RPMI8226 (cell line): Measurements from ENCODE around the gene ZNHIT2.
"Not testable (repeated sequence)": the region's sequence is repeated elsewhere in the genome, so short reads cannot be mapped to it uniquely, and the experiment has no call there.

ENCODE experiments used
- DNase-seq: peaks from one replicate; pipeline ENCODE4 v3.0.0-alpha.2; 2015

The ZNHIT2 gene

GRCh38 chr11:65133724-65134123, 16.2 kb upstream of the ZNHIT2 start:
- no peak for DNase-seq

DNA sequence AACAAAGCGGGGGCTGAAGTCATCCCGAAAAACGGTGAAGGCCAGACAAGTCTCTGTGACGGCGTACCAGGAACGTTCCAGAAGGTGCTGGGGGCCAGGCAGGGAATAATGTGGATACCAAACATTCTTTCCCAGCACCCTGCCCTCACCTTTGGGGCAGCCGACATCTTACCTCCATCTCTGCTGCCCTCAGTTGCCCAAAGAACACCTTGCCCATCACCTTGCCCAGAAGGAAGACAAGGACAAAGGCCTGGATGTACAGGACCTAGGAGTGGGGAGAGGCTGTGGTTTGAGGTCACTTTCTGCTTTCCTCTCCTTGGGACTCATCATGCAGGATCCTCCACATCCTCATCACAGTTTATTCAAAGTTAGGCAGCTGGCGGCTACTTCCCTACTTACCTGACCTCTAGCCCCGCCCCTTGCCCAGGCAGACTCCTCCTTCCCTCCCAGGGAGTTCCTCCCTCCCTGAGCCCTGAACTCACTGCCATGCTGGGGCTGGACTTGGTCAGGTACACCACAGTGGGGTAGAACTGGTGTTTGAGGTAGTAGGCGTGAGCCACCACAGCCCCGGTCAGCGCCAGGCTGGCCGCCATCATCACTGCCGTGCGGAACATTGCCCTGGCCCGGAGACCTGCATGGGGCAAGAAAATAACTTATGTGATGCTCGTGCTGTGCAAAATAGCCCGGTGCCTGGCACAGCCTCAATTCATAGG, 15.6 kb upstream of the ZNHIT2 start:
- peak; percentile 88 for DNase-seq

- no peak for DNase-seq
Observed at GRCh38 chr11:65132238-65132987, 14.9 kb upstream of the ZNHIT2 start.

GRCh38 chr11:65131895-65132237, 14.4 kb upstream of the ZNHIT2 start:
- no peak for DNase-seq

GRCh38 chr11:65131417-65131776, 13.9 kb upstream of the ZNHIT2 start:
- no peak for DNase-seq

DNA sequence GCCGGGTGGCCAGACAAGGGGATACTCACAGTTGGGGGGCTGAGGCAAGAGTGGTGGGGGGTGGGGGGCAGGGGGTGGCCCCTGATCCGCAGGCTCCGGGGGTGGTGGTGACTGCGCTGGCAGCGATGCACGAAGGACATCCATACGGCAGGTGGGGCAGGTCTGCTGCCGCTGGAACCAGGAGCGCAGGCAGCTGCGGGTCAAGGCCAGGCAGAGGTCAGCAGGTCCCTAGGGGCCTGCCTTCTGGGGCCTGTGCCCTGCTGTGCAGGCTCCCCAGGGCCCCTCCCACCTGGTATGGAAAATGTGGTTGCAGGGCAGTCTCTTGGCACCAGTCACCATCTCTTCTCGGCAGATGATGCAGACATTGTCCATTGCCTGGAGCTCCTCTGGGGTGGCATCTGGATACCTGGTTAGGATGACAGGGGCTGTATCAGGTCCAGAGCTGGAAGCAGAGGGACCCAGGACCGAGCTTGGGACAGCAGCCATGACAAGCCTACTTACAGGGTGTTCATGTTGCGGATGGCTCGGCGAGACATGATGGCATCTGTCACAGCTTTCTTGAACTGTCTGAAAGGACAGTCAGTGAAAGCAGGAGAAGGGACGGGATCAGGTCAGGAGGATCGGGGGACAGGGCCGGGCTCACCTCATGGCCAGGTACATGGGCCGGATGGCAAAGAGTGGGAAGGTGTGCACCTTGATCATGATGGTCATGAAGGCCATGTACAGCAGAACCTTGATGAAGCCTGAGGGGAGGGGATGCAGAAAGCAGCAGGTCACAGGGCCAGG, 13.3 kb upstream of the ZNHIT2 start:
- no peak for DNase-seq

DNA sequence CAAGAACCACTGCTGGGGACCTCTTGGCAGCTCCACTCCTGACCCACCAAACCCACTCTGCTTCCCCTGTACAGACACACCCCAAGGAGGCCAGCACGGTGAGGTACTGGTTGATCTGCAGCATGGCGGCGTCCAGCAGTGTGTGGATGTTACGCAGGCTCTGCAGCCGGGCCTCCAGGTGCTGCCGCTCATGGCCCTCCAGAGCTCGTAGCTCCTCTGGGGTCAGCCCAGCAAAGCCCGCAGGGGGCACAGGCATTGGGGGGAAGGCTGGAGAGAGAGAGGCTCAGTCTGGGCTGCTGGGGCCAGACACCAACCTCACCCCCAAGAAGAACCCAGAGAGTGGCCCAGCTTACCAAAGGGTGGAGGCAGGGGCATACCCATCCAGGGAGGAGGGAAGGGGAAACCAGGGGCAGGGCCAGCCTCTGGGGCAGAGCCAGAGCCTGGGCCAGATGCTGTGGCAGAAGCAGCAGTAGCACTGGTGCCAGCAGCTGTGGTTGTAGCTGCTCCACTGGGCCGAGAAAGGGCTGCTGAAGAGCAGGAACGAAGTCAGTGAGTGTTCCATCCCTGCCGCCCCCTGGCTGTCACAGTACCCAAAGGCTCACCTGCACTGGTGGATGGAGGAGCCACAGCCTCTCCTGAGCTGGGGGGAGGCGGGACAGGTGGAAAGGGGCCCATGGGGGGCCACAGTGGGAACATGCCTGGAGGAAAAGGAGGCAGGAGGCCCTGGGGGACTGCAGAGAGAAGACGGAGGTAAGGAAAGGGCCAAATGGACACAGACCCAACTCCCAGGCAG, 12.3 kb upstream of the ZNHIT2 start:
- DNase-seq: no peak

DNA sequence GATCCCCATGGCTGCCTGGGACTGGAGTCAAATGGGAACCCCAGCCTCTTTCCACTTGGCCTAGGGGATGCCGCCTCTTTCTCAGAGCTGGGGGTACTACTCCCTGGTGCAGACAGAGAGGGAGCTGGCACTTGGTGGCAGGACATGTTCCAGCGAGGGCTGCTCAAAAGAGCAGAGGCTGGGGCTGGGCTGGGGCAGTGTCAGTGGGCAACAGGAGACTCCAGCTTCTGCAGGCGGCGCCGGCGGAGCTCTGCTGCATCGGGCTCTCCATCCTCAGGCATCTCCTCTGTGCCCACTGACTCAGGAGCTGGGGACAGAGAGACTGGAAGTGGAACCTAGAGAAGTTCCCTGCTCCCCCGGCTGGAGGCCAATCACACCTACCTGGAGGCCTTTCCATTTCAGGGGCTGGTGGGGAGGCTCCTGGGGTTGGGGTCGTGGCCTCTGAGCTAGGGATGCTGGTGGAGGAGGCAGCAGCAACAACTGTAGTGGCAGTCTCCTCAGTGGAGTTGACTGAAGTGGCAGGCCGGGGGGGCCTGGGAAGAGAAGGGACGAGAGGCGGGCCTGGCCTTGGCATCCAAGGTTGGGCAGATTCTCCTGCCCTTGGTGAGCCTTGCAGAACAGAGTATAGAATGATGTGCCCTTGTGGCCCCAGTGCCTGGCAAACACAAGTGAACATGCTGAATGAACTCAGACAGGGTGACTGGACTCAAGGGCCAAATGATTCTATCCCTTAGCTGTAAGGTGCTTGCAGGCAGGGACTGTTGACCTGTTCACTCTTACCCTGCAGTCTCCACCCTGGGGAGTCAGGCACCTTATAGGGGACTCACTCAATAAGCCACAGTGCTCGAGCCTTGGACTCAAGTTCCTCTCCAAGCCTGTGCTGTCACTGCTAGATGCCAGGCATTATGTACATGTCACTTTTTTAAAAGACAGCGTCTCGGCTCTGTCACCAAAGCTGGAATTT, 11.0 kb upstream of the ZNHIT2 start:
- DNase-seq: no peak

- DNase-seq: no peak
Observed at GRCh38 chr11:65127473-65128181, 10.1 kb upstream of the ZNHIT2 start.

GRCh38 chr11:65126624-65127274, 9.2 kb upstream of the ZNHIT2 start:
- DNase-seq: no peak

DNA sequence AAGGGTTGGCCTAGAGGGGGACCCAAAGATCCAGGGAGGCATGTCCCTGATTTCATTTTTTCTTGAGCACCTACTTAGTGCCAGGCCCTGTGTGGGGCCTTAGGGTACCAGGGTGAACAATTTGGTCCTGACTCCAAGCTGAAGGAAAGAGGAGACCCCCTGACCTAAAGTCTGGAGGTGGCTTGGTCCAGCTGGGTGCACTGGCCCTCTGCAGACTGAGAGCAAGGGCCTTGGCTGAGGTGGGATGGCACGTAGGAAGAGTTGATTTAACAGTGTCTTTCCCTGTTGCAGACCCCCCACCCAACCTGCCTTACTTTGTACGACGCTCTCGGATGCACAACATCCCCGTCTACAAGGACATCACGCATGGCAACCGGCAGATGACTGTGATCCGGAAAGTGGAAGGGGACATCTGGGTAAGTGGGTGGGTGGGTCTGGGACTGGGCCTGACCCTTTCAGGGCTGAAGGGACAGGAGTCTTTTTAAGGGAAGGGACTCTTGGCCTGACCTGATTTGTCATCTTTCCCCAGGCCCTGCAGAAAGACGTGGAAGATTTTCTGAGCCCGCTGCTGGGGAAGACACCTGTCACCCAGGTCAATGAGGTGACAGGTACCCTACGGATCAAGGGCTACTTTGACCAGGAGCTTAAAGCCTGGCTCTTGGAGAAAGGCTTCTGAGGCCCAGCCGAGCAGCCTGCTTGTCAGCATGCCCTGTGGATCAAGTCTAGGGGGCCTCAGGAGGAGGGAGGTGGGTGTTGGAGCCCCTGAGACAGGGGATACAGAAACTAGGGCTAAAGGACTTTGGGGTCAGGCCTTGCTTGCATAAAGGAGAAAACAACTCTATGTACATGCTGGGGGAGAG, 7.9 kb upstream of the ZNHIT2 start:
- no peak for DNase-seq

DNA sequence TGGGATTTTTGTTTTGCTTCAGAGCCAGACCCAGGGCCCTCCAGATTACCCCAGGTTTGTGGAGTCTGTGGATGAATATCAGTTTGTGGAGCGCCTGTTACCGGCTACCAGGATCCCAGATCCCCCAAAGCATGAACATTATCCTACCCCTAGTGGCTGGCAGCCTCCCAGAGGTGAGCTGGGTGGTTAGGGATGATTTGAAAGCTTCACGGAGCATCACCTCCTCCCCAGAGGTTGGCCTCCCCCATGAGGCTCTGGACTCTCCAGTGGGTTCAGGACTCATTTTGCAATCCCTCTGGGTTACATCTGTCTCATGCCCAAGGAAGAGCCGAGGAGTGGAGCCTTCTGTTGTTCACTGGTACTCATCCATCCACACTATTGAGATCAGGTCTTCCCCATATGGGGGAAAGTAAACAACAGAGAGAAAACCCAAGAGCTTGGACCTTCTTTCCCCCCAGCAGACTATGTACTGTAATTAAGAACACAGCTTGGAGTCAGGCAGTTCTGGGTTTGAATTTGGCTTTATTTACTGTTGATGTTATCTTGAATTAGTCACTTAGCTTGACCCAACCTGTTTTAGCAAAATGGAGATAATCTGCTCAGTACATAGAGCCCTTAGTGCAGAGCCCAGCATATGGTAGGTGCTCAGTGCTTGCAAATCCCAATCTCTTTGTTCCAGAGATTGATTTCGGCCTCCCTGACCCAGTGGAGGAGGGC, 7.1 kb upstream of the ZNHIT2 start:
- no peak for DNase-seq

GRCh38 chr11:65121865-65122696, 4.6 kb upstream of the ZNHIT2 start, which contains the start of the genes FAU and MRPL49:
FAU (minus strand) TSS chr11:65122134; CDS start chr11:65121813, 321 bp downstream.
MRPL49 (plus strand) TSS chr11:65122321; CDS start chr11:65122347, 26 bp downstream.
- DNase-seq: peak; percentile 100

- DNase-seq: peak; percentile 58
Observed at GRCh38 chr11:65121447-65121864, 4.0 kb upstream of the ZNHIT2 start.

- no peak for DNase-seq
Observed at GRCh38 chr11:65120831-65121230, 3.3 kb upstream of the ZNHIT2 start.

DNA sequence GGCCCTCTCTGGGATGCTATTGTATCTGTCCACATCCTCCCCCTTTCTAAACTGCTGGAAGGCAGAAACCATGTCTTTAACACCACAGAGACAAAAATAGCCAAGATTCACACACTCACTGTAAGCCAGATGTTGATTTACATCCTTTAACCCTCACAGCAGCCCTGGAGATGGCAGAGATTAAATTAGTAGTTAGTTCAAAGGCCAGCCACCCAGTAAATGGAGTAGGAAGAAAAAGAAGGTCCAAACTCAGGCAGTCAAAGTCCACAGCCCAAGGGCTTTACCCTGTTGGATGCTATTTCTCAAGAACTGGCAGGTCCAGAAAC, 2.1 kb upstream of the ZNHIT2 start:
- DNase-seq: no peak

DNA sequence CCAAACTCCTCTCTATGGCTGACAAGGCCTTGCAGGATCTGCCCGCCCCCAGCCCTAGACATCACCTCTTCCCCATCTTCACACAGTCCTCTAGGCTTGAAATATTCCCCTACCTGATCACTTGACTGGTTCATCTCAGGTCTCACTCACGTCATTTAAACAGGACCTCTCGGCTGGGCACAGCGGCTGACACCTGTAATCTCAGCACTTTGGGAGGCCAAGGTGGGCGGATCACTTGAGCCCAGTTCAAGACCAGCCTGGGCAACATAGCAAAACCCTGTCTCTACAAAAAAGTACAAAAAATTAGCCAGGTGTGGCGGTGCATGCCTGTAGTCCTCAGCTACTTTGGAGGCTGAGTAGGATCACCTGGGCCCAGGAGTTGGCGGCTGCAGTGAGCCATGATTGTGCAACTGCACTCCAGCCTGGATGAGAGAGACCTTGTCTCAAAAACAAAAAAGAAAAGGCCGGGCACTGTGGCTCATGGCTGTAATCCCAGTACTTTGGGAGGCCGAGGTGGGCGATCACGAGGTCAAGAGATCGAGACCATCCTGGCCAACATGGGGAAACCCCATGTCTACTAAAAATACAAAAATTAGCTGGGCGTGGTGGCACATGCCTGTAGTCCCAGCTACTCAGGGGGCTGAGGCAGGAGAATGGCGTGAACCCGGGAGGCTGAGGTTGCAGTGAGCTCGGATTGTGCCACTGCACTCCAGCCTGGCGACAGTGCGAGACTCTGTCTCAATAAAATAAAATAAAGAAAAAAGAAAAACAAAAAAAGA, 1.6 kb upstream of the ZNHIT2 start:
- not testable (repeated sequence) for DNase-seq
